HepG2 (cell line): Measurements from ENCODE around the gene GIPC1. TPM values are rescaled to one million over a fixed set of nuclear protein-coding genes. Genes with fewer than 3 reads are reported as not detected.

Experiments used
- BCLAF1 ChIP-seq: fragments of 450-650 bp; IDR thresholded peaks from 2 replicates; pipeline ENCODE4 v1.6.1; 2017; ENCODE audit warnings: mild to moderate bottlenecking
- BORCS8-MEF2B ChIP-seq: sonication (generic); formaldehyde crosslinking; IDR thresholded peaks from 2 replicates; pipeline ENCODE4 v1.8.0; 2022; ENCODE audit warnings: mild to moderate bottlenecking, missing genetic modification reagents
- DPF2 ChIP-seq: sonication (generic); formaldehyde crosslinking; IDR thresholded peaks from 2 replicates; pipeline ENCODE4 v1.4.0; 2020; ENCODE audit warnings: mild to moderate bottlenecking, low read depth, missing genetic modification reagents, borderline replicate concordance
- DRAP1 ChIP-seq: IDR thresholded peaks from 2 replicates; pipeline ENCODE4 v1.6.1; 2016; ENCODE audit warnings: missing genetic modification reagents, missing compliant biosample characterization
- HOXD1 ChIP-seq: sonication (generic); formaldehyde crosslinking; IDR thresholded peaks from 2 replicates; pipeline ENCODE4 v1.5.0; 2020; ENCODE audit warnings: missing genetic modification reagents
- MTF2 ChIP-seq: sonication (generic); formaldehyde crosslinking; IDR thresholded peaks from 2 replicates; pipeline ENCODE4 v1.5.0; 2020; ENCODE audit warnings: missing genetic modification reagents, borderline replicate concordance
- NR2C2 ChIP-seq: sonication (generic); formaldehyde crosslinking; IDR thresholded peaks from 2 replicates; pipeline ENCODE4 v1.4.0; 2020; ENCODE audit warnings: missing genetic modification reagents, mild to moderate bottlenecking, moderate library complexity, borderline replicate concordance
- SKI ChIP-seq: fragments of 450-650 bp; IDR thresholded peaks from one replicate; pipeline ENCODE4 v1.6.1; 2018; ENCODE audit warnings: mild to moderate bottlenecking; ENCODE audit not compliant: partially characterized antibody
- ZBTB37 ChIP-seq: sonication (generic); formaldehyde crosslinking; IDR thresholded peaks from 2 replicates; pipeline ENCODE4 v1.4.0; 2020; ENCODE audit warnings: mild to moderate bottlenecking, missing genetic modification reagents
- ZFP36L1 ChIP-seq: sonication (generic); formaldehyde crosslinking; IDR thresholded peaks from 2 replicates; pipeline ENCODE4 v1.8.0; 2022; ENCODE audit warnings: mild to moderate bottlenecking, missing genetic modification reagents, moderate library complexity
- ZNF225 ChIP-seq: sonication (generic); formaldehyde crosslinking; IDR thresholded peaks from 2 replicates; pipeline ENCODE4 v1.4.0; 2020; ENCODE audit warnings: mild to moderate bottlenecking, missing genetic modification reagents
- ZNF724P ChIP-seq: sonication (generic); formaldehyde crosslinking; IDR thresholded peaks from 2 replicates; pipeline ENCODE4 v1.8.0; 2022; ENCODE audit warnings: missing genetic modification reagents, borderline replicate concordance
- ZNF777 ChIP-seq: sonication (generic); formaldehyde crosslinking; IDR thresholded peaks from 2 replicates; pipeline ENCODE4 v1.4.0; 2020; ENCODE audit warnings: missing genetic modification reagents
- ZNF788 ChIP-seq: sonication (generic); formaldehyde crosslinking; IDR thresholded peaks from 2 replicates; pipeline ENCODE4 v1.5.0; 2020; ENCODE audit warnings: mild to moderate bottlenecking, missing genetic modification reagents, borderline replicate concordance
- ZNF883 ChIP-seq: sonication (generic); formaldehyde crosslinking; IDR thresholded peaks from 2 replicates; pipeline ENCODE4 v1.5.1; 2020; ENCODE audit warnings: mild to moderate bottlenecking, missing genetic modification reagents; ENCODE audit errors: not compliant biosample characterization
- polyA plus RNA-seq, 8 experiments: library from polyadenylated mRNA; depleted of rRNA in 3 of 8; stranded (reverse) in 7 of 8; unstranded in 1 of 8; fragments of >200 nt; fragmentation: Illumina TruSeq in 4 of 8; extraction: Trizol in 4 of 8; gene quantifications; 2 replicates each; pipeline versions ENCODE4 v1.2.1 to v1.2.3, GENCODE V29; 2011 to 2016; ENCODE audit warnings: low read depth in 4 of 8, missing spikeins in 1 of 8, mixed read lengths in 1 of 8; ENCODE audit not compliant: insufficient read depth in 1 of 8
- total RNA-seq, 5 experiments: library from RNA; depleted of rRNA; stranded (reverse); fragments of >200 nt; fragmentation: Illumina TruSeq; extraction: Trizol; gene quantifications; 2 replicates each; pipeline ENCODE4 v1.2.3, GENCODE V29; 2016; ENCODE audit warnings: low read depth in 1 of 5

The GIPC1 gene
- total and polyA plus RNA-seq, 2 of the 13 experiments (the other 11 are each of a cell fraction or from before 2014, with no cell fraction given): 27.1 to 48.1 TPM

- TF ChIP-seq ZNF883 (peak; percentile 78), ZNF788 (CRISPR knock-in tag) (peak; percentile 58; the same call in 1 of the 2 replicates), SKI (peak; percentile 10), DRAP1 (CRISPR knock-in tag) (no peak), ZNF724P (CRISPR knock-in tag) (0 out of 2 replicates have a peak, but pooled peaks have one; percentile 40), DPF2 (peak; percentile 19; the same call in 1 of the 2 replicates), ZFP36L1 (no peak), HOXD1 (no peak), BORCS8-MEF2B (CRISPR knock-in tag) (no peak), MTF2 (CRISPR knock-in tag) (no peak), BCLAF1 (no peak), ZNF777 (no peak), ZBTB37 (CRISPR knock-in tag) (no peak), ZNF225 (CRISPR knock-in tag) (peak; percentile 36; the same call in 1 of the 2 replicates), NR2C2 (peak; percentile 16; the same call in 1 of the 2 replicates)
Measured at GRCh38 chr19:14434543-14435319, 61.2 kb downstream of the GIPC1 start (continued).
